Spleen (tissue), 7 donors: Measurements from ENCODE around the gene FLAD1.

ENCODE experiments used
- CTCF ChIP-seq, 11 experiments: fragments of 200-600 bp in 7 of 11; fragments of 450-650 bp in 4 of 11; sonication (generic) in 4 of 11; IDR thresholded peaks in 8 of 11; conservative IDR thresholded peaks in 3 of 11; 1 replicate in 7 of 11; 2 replicates in 4 of 11; pipeline versions ENCODE4 v1.4.0 to v1.8.0; 2016 to 2021; ENCODE audit warnings: antibody characterized with exemption in 11 of 11, inconsistent platforms in 4 of 11, mild to moderate bottlenecking in 1 of 11
- POLR2A ChIP-seq, 3 donors: fragments of 450-650 bp; IDR thresholded peaks; one replicate each; pipeline ENCODE4 v1.5.1; 2017; ENCODE audit warnings: antibody characterized with exemption in 3 of 3, mild to moderate bottlenecking in 1 of 3
- donor health status: DM: no; HTN: no; CAD: no; lungs with moderate emphysema.
- donor health status: DM: no; HTN: no; CAD: no.
- donor health status: DM: no; HTN: no; CAD: no.

GRCh38 chr1:155015527-155016230 lies 32.5 kb downstream of the FLAD1 start:
- no peak for TF ChIP-seq CTCF (IDR thresholded peaks at IDR 0.05 in 8 of 11, conservative IDR thresholded peaks at IDR 0.05 in 3 of 11)
- TF ChIP-seq POLR2A (IDR thresholded peaks at IDR 0.05) = no peak
